DMS53 (cell line): ENCODE results near the gene MAP3K4.

Experiments used
- DNase-seq: peaks from one replicate; lab custom pipeline; 2025; lab: John Stamatoyannopoulos, UW

Gene MAP3K4

GRCh38 chr6:161008245-161008644 is 16.7 kb downstream of the MAP3K4 start:
- no peak for DNase-seq

GRCh38 chr6:161009991-161010390 is 18.4 kb downstream of the MAP3K4 start:
- DNase-seq = no peak

GRCh38 chr6:161010418-161010817 is 18.8 kb downstream of the MAP3K4 start:
- DNase-seq = no peak

- no peak for DNase-seq
Observed at GRCh38 chr6:161011492-161012480, 20.2 kb downstream of the MAP3K4 start.

GRCh38 chr6:161013695-161014094 is 22.1 kb downstream of the MAP3K4 start:
- no peak for DNase-seq

- no peak for DNase-seq
Observed at GRCh38 chr6:161017766-161018564, 26.4 kb downstream of the MAP3K4 start.

GRCh38 chr6:161019324-161019839 is 27.8 kb downstream of the MAP3K4 start:
- DNase-seq = no peak

- no peak for DNase-seq
Observed at GRCh38 chr6:161021543-161021942, 30.0 kb downstream of the MAP3K4 start.

GRCh38 chr6:161021998-161022743 is 30.6 kb downstream of the MAP3K4 start:
- no peak for DNase-seq

- no peak for DNase-seq
Observed at GRCh38 chr6:161023316-161023715, 31.7 kb downstream of the MAP3K4 start.

- DNase-seq = no peak
Observed at GRCh38 chr6:161024364-161024920, 32.9 kb downstream of the MAP3K4 start.

- DNase-seq = no peak
Observed at GRCh38 chr6:161027385-161027784, 35.8 kb downstream of the MAP3K4 start.

- no peak for DNase-seq
Observed at GRCh38 chr6:161029195-161029809, 37.7 kb downstream of the MAP3K4 start.

GRCh38 chr6:161031721-161032495 is 40.3 kb downstream of the MAP3K4 start:
- no peak for DNase-seq

- DNase-seq = no peak
Observed at GRCh38 chr6:161033667-161034066, 42.1 kb downstream of the MAP3K4 start.

GRCh38 chr6:161035182-161035980 is 43.8 kb downstream of the MAP3K4 start:
- no peak for DNase-seq

- DNase-seq = no peak
Observed at GRCh38 chr6:161035981-161036263, 44.4 kb downstream of the MAP3K4 start.

GRCh38 chr6:161037873-161038228 is 46.3 kb downstream of the MAP3K4 start:
- DNase-seq = no peak

GRCh38 chr6:161038229-161039031 is 46.9 kb downstream of the MAP3K4 start:
- DNase-seq = no peak
